NK-92 (cell line): ENCODE data around the gene DDI1.

Experiments
- DNase-seq: peaks from one replicate; lab custom pipeline; 2025; ENCODE audit not compliant: unreplicated experiment; lab: John Stamatoyannopoulos, UW

The DDI1 gene

DNA sequence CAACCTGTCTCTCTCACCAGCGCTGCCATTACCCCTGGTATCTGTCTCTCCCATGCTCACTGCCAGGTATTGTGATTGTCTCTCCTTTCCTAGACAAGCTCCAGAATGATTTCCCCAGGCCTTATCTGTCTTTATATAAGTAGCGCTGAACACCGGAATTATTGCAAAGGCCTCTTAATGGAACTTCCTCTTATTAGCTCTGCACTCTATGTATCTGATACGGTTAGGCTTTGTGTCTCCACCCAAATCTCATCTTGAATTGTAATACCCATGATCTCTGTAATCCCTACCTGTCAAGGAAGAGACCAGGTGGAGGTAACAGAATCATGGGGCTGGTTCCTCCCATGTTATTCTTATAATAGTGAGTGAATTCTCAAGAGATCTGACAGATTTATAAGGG is 39.3 kb downstream of the DDI1 start:
- no peak for DNase-seq

DNA sequence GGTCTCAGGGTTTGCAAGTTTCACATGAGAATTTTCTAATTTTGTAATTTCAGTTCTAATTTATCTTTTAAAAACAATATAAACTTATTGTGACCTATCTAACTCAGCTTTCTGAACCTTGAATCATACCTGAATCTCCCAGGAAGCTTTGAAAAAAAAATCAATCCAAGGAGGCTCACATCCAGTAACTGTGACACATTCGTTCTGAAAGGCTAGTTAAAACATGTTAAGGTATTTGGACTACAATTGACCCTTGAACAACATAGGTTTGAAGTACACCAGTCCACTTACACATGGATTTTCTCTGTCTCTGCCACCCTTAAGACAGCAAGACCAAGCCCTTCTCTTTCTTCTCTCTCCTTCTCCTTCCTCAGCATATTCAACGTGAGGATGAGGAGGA is 40.0 kb downstream of the DDI1 start:
- no peak for DNase-seq

DNA sequence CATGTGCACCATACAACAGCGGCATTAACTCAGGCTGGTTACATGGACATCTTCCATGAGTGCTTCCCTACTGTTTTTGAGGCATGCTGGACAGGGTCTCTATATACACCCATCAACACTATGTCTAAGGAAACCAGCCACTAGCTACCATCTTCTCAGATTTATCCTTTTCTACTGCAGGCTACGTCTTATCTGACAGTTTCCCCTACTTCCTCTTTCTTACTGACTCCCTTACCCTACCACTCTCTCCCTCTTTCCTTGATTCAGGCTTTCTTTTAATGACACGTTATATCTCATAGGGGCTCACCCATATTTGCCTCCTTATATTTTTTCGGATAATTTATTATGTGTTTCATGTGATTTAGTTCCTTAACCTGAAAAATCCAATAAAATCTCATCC is 41.8 kb downstream of the DDI1 start:
- no peak for DNase-seq

DNA sequence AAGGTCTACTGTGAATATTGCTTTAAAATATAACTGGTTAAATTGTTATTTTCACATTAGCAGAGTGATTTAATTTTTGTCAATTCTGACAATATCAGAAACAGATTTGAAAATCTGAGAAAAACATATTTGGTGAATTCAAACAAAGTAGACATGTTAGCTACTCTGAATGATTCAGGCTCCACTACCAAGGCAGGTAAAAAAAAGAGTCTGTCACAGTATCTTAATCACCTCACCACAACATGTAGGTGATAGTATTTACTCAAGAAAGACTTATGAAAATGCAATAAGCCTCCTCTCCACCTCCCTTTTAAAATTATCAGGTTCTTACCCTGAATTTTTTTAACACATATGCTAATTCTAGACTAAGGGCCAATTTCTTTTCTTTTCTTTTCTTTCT is 42.6 kb downstream of the DDI1 start:
- no peak for DNase-seq

DNA sequence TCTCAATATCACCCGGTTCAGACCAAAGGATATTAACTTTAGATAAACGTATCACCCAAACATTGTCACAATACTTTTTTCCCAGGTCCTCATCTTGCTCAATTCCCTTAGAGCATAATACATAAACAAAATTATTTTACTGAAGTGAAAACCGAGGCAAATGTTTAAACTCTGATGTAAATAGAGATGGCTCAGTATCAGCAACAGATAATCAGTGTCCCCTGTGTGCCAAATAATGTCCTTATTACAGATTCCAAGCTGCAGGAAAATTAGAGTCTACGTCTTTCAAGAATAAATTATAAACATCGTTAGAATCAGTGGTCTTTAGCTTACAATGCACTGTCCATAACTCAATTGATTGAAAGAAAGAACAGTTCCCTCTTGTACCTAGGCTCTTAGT is 50.2 kb downstream of the DDI1 start:
- DNase-seq: no peak
